ENCODE measurements around the gene RTEL1. TPM values are rescaled to one million over a fixed set of nuclear protein-coding genes. Genes with fewer than 3 reads are reported as not detected.

RTEL1 gene
- total RNA-seq, 1 experiment from 2014 or later, result 58.0 TPM

- no TSS peak for BruUV-seq (replicated peaks)
- ATAC-seq, result no peak
- CTCF ChIA-PET, result no interaction called here
- POLR2A ChIA-PET, result no interaction called here
- DNase-seq (ENCODE audit: low read depth, low spot score), result no peak
- peaks cover 3% of the 10 kb centered on the region; the same call in 1 of the 2 replicates for H3K79me2 ChIP-seq (ENCODE audit: insufficient read depth, low read length)
- no peak overlapping the region for H2AFZ ChIP-seq (ENCODE audit: low read depth, low read length, poor library complexity, severe bottlenecking)
- H3K27ac ChIP-seq (ENCODE audit: low read depth, low read length), result no peak overlapping the region; the same call in 1 of the 2 replicates
- RAD21 ChIA-PET (ENCODE audit: low non-redundant PET in 1 of 2, low total read pairs in 2 of 2, uncharacterized antibody in 2 of 2, unreplicated experiment in 2 of 2), result no interaction called here
- H4K20me1 ChIP-seq (ENCODE audit: insufficient read depth), result no peaks in the 10 kb centered on the region
- no peaks in the 10 kb centered on the region for H3K9me2 ChIP-seq (ENCODE audit: insufficient read depth)
- H3K4me3 ChIP-seq (replicated peaks in 1 of 2; ENCODE audit: low read depth in 1 of 2, low read length in 2 of 2), result no peak overlapping the region
- TF ChIP-seq EGR1 (IDR thresholded peaks at IDR 0.05; ENCODE audit: low read depth) (no peak), EZH2 (IDR thresholded peaks at IDR 0.05) (no peak), ZFX (IDR thresholded peaks at IDR 0.05) (no peak), REST (IDR thresholded peaks at IDR 0.05; ENCODE audit: low read depth) (no peak), SRF (IDR thresholded peaks at IDR 0.05; ENCODE audit: low read depth) (no peak), CEBPB (IDR thresholded peaks at IDR 0.05; ENCODE audit: low read depth) (no peak), ZBTB33 (IDR thresholded peaks at IDR 0.05; ENCODE audit: extremely low read depth, insufficient replicate concordance, low read length) (no peak), YY1 (IDR thresholded peaks at IDR 0.05; ENCODE audit: extremely low read depth, insufficient replicate concordance, low read depth, low read length) (no peak), ELF1 (IDR thresholded peaks at IDR 0.05; ENCODE audit: borderline replicate concordance, low read depth) (no peak), POLR2AphosphoS5 (IDR thresholded peaks at IDR 0.05; ENCODE audit: low read depth, low read length) (no peak), TCF7L2 (IDR thresholded peaks at IDR 0.05; ENCODE audit: borderline replicate concordance, extremely low read depth, insufficient read depth, insufficient read length) (no peak), FOSL1 (IDR thresholded peaks at IDR 0.05; ENCODE audit: low read depth) (no peak), CBX3 (IDR thresholded peaks at IDR 0.05; ENCODE audit: low read depth) (no peak), MAX (IDR thresholded peaks at IDR 0.05) (no peak), JUND (IDR thresholded peaks at IDR 0.05) (no peak), EZH2phosphoT487 (IDR thresholded peaks at IDR 0.05; ENCODE audit: borderline replicate concordance) (no peak)
- H3K9ac ChIP-seq (ENCODE audit: low read length), result no peak overlapping the region
- intact Hi-C loops (cut with micrococcal nuclease), result no loop called here
- H3K4me1 ChIP-seq (ENCODE audit: control insufficient read depth in 1 of 2, insufficient read depth in 2 of 2, low read length in 2 of 2), result peaks cover 16 to 26% of the 10 kb centered on the region in 2 experiments
- H3K4me2 ChIP-seq (ENCODE audit: low read length), result no peak overlapping the region
- no peaks in the 10 kb centered on the region for H3K9me3 ChIP-seq (ENCODE audit: control insufficient read depth in 1 of 2, insufficient read depth in 1 of 2, low read depth in 1 of 2, low read length in 2 of 2)
- H3K27me3 ChIP-seq (ENCODE audit: insufficient read depth, low read length), result no peaks in the 10 kb centered on the region
- peaks cover 4 to 5% of the 10 kb centered on the region in 2 experiments; a peak in 3 of 4 replicates for H3K36me3 ChIP-seq (ENCODE audit: control insufficient read depth in 1 of 2, insufficient read depth in 2 of 2, low read length in 2 of 2)
Observed at GRCh38 chr20:63678071-63678470, 20.0 kb downstream of the RTEL1 start.

Data from HCT116 (cell line).